Epithelial cell of esophagus (primary cell): ENCODE results near the gene CNGA2.

ENCODE experiments used
- DNase-seq: peaks from one replicate; pipeline ENCODE4 v3.0.0; 2010; ENCODE audit warnings: low read depth
- H3K4me3 ChIP-seq: 2 replicates; pipeline ENCODE4 v1.5.1; 2011; ENCODE audit warnings: mild to moderate bottlenecking, low read length, control low read depth
- CTCF ChIP-seq: IDR thresholded peaks from 2 replicates; pipeline ENCODE4 v1.5.1; 2011; ENCODE audit warnings: low read depth, mild to moderate bottlenecking, low read length, control low read depth, inconsistent platforms; ENCODE audit not compliant: insufficient read depth; ENCODE audit errors: missing control alignments

Gene CNGA2

DNA sequence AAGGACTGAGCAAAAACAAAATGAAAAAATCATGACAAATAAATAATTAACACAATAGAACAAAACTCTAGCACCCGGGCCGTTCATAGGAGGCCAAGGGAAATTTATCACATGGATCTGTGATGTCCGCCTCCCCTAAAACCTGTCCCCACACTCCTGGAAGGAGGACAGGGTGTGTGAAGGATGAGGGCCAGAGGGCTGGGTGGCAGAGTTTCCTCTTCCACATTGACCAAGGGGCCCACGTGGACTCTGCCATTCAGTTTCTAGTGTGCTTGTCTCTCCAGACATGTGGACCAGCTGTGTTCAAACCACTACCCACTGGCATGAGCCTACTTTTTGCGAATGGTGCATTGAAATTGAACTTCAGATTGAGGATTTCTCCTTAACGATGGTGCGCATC, 33.0 kb upstream of the CNGA2 start:
- H3K4me3 ChIP-seq, result no peak overlapping the region
- DNase-seq, result no peak
- TF ChIP-seq CTCF, result no peak

DNA sequence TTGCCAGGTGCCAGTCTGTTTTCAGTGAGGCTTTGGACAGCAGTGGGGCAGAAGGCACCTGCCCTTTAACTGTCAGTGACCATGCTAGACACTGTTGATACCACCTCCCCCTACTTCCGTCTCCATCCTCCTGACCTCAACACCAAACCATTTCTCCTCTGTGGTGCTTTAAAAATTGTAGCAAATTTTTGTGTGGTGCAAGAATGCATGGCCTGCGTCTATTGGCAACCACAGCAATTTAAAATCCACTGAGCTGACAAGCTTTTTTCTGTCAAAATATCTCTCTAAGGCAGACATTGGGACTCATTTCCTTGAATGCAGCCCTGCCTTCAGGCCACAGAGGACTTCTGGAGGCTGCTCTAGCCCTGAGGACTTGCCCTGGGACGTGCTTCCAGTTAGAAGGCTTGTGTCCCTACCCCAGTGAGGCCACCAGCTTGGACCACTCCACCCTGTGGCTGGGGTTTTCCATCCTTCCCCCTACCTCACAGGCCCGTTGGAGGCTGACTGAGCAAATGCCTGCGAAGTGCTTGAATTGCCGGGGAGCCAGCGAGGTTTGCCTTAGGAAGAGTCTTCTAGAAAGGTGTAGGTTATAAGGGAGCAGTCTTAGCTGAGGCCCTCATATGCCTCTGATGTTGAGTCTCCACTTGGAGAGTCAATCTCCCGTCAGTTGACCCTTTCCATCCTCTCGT, 32.4 kb upstream of the CNGA2 start:
- no peak for DNase-seq
- H3K4me3 ChIP-seq, result no peak overlapping the region
- TF ChIP-seq CTCF, result no peak

DNA sequence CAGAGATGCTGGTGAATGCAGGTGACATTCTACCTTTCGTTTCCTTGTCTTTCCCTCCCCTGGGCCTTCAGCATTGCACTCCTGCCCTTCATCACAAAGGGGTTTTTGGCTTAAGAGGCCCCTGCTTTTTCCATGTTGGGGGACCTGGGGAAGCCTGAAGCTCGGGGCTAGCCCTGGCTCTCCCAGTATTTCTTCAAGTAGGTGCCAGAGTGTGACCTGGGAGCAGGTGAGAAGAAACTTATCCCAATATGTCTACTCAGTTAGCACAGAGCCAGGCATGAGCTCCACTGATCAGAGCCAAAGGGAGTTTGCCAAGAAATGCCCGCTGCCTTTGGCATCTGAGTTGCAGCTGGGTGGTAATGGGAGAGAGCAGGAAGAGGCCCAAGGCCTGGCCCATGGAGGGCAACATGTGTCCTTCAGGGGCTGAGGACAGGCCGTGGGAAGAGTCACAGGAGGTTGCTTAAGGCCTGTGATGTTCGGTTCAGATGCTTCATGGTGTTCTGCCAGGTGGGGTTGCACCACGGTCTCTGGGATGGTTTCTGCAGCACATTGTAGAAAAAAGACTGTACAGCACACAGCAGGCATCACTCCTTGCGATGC, 31.7 kb upstream of the CNGA2 start:
- no peak for TF ChIP-seq CTCF
- no peak overlapping the region for H3K4me3 ChIP-seq
- DNase-seq, result no peak

DNA sequence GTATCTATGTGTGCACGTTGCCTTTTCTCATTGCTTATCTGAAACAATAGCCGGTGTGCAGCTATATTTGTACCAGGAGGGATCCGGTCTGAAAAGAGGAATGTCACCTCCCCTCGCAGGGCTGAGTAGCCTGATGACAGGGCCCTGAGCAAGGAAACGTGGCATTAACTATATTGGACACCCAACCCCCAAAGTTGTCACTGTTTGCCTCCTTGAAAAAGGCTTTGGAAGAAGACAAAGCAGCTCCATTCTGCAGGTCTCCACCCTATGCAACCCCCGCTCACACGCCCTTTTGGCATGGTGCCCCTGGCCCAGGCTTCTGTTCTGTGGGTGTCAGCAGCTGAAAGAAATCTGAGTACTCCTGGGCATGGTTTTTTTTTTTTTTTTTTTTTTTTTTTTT, 31.1 kb upstream of the CNGA2 start:
- TF ChIP-seq CTCF, result no peak

GRCh38 chrX:151704041-151704663, 30.4 kb upstream of the CNGA2 start:
- no peak overlapping the region for H3K4me3 ChIP-seq
- no peak for TF ChIP-seq CTCF
- no peak for DNase-seq

More for the DNA sequence above, 31.1 kb upstream of the CNGA2 start:
- H3K4me3 ChIP-seq, result no peak overlapping the region
- no peak for DNase-seq

GRCh38 chrX:151708821-151709220, 25.7 kb upstream of the CNGA2 start:
- no peak for TF ChIP-seq CTCF
- DNase-seq, result no peak
- H3K4me3 ChIP-seq, result no peak overlapping the region

- no peak for TF ChIP-seq CTCF
- DNase-seq, result no peak
Observed at GRCh38 chrX:151710457-151710856, 24.1 kb upstream of the CNGA2 start.

More at GRCh38 chrX:151710457-151710856, 24.1 kb upstream of the CNGA2 start:
- H3K4me3 ChIP-seq, result no peak overlapping the region
